ENCODE data around the gene KIF21A. TPM values are rescaled to one million over a fixed set of nuclear protein-coding genes. Genes with fewer than 3 reads are reported as not detected.
A peak's percentile ranks its signal among the peaks of the same experiment; 100 is the strongest.

KIF21A gene
- total and polyA plus RNA-seq, 11 donors = 27.9 to 53.1 (median 44.1) TPM

GRCh38 chr12:39413836-39414771 is 28.8 kb downstream of the KIF21A start:
- TF ChIP-seq POLR2A (IDR thresholded peaks at IDR 0.05) (no peak), CTCF (IDR thresholded peaks at IDR 0.05) (no peak)
- ATAC-seq (no peak), DNase-seq (no peak)
- Histone ChIP-seq H3K36me3 (no peaks in the 10 kb centered on the region), H3K4me3 (no peak overlapping the region), H3K9me3 (no peaks in the 10 kb centered on the region), H3K27me3 (no peaks in the 10 kb centered on the region), H3K4me1 (peaks cover 0 to 18% (median 0%) of the 10 kb centered on the region in 12 donors), H3K27ac (peak overlapping the region in 9 of 12 donors; percentile 26 to 72 (median 61))
- 53 to 58% (median 56%) methylated on average over 2 of the region's 2 CpGs for WGBS, 4 donors
- intact Hi-C loops (cut with DNase I) = no loop called here

- no peaks in the 10 kb centered on the region for H3K9me3 ChIP-seq
- H3K4me3 ChIP-seq = no peak overlapping the region
- H3K4me1 ChIP-seq = peaks cover 0 to 18% (median 0%) of the 10 kb centered on the region in 12 donors
- 75 to 93% (median 88%) methylated on average over 6 of the region's 6 CpGs for WGBS, 4 donors
- intact Hi-C loops (cut with DNase I) = no loop called here
- no peaks in the 10 kb centered on the region for H3K27me3 ChIP-seq
- DNase-seq (no peak), ATAC-seq (no peak)
- H3K36me3 ChIP-seq = no peaks in the 10 kb centered on the region
- TF ChIP-seq CTCF (IDR thresholded peaks at IDR 0.05) (no peak), POLR2A (IDR thresholded peaks at IDR 0.05) (no peak)
- no peak overlapping the region for H3K27ac ChIP-seq
Observed at GRCh38 chr12:39412210-39412609, 30.7 kb downstream of the KIF21A start.

GRCh38 chr12:39406262-39406661 is 36.7 kb downstream of the KIF21A start:
- no peaks in the 10 kb centered on the region for H3K9me3 ChIP-seq
- intact Hi-C loops (cut with DNase I) = no loop called here
- no peaks in the 10 kb centered on the region for H3K27me3 ChIP-seq
- no peaks in the 10 kb centered on the region for H3K36me3 ChIP-seq
- H3K27ac ChIP-seq = peak overlapping the region in 3 of 12 donors; percentile 0 to 16 (median 1)
- no peak overlapping the region for H3K4me3 ChIP-seq
- DNase-seq = no peak
- H3K4me1 ChIP-seq = peaks cover 0 to 32% (median 15%) of the 10 kb centered on the region in 12 donors
- no peak for ATAC-seq
- TF ChIP-seq CTCF (IDR thresholded peaks at IDR 0.05) = no peak
- no peak for TF ChIP-seq POLR2A (IDR thresholded peaks at IDR 0.05)

GRCh38 chr12:39405580-39405979 is 37.3 kb downstream of the KIF21A start:
- Histone ChIP-seq H3K36me3 (no peaks in the 10 kb centered on the region), H3K4me1 (peaks cover 0 to 39% (median 18%) of the 10 kb centered on the region in 12 donors), H3K27ac (no peak overlapping the region), H3K9me3 (no peaks in the 10 kb centered on the region), H3K27me3 (no peaks in the 10 kb centered on the region), H3K4me3 (no peak overlapping the region)
- TF ChIP-seq CTCF (IDR thresholded peaks at IDR 0.05) (no peak), POLR2A (IDR thresholded peaks at IDR 0.05) (no peak)
- WGBS, 4 donors = 76 to 81% (median 79%) methylated on average over 3 of the region's 3 CpGs
- no peak for ATAC-seq
- no peak for DNase-seq
- intact Hi-C loops (cut with DNase I) = no loop called here
